Measurements from ENCODE around the gene ASIC4. TPM values are rescaled to one million over a fixed set of nuclear protein-coding genes. Genes with fewer than 3 reads are reported as not detected.

Gene ASIC4
- total and polyA plus RNA-seq, 2 experiments from 2014 or later = 0.13 to 3.6 TPM

GRCh38 chr2:219532378-219532649 lies 18.0 kb downstream of the ASIC4 start:
- Histone ChIP-seq H2AFZ (no peak overlapping the region), H3K4me2 (no peak overlapping the region), H3K79me2 (replicated peaks; ENCODE audit: insufficient read depth) (no peaks in the 10 kb centered on the region), H3K27ac (ENCODE audit: low read depth) (no peak overlapping the region), H3K4me3 (no peak overlapping the region), H3K9me2 (ENCODE audit: insufficient read depth) (no peaks in the 10 kb centered on the region), H3K4me1 (ENCODE audit: insufficient read depth) (peaks cover 15% of the 10 kb centered on the region), H3F3A (replicated peaks; ENCODE audit: low read depth) (no peaks in the 10 kb centered on the region), H4K20me1 (replicated peaks; ENCODE audit: insufficient read depth) (no peaks in the 10 kb centered on the region), H3K36me3 (ENCODE audit: insufficient read depth) (no peaks in the 10 kb centered on the region; the same call in 1 of the 2 replicates), H3K27me3 (ENCODE audit: insufficient read depth) (peaks cover 27% of the 10 kb centered on the region)
- Mint-ChIP-seq H3K27ac (no peak overlapping the region), H3K27me3 (ENCODE audit: insufficient read depth, low read depth, poor library complexity) (peaks cover 47% of the 10 kb centered on the region), H3K9me3 (no peaks in the 10 kb centered on the region), H3K4me3 (no peak overlapping the region), H3K4me1 (peaks cover 28% of the 10 kb centered on the region), H3K36me3 (ENCODE audit: low read depth) (no peaks in the 10 kb centered on the region)
- no peak for ATAC-seq
- DNase-seq (ENCODE audit: low spot score) = no peak
- no peak for TF ChIP-seq CTCF (conservative IDR thresholded peaks at IDR 0.05; ENCODE audit: low read depth in 2 of 2)
- TF ChIP-seq STAT1 (IDR thresholded peaks at IDR 0.05; ENCODE audit: unreplicated experiment) = no peak
- no peak for TF ChIP-seq ZNF331 (CRISPR knock-in tag; IDR thresholded peaks at IDR 0.05; ENCODE audit: low read depth)
- TF ChIP-seq NANOG (IDR thresholded peaks at IDR 0.05; ENCODE audit: borderline replicate concordance) = no peak
- no peak for TF ChIP-seq EZH2phosphoT487 (IDR thresholded peaks at IDR 0.05; ENCODE audit: unreplicated experiment)
- TF ChIP-seq ZNF114 (CRISPR knock-in tag; IDR thresholded peaks at IDR 0.05) = no peak
- no peak for TF ChIP-seq ETS1 (IDR thresholded peaks at IDR 0.05)
- TF ChIP-seq CREB1 (CRISPR knock-in tag; IDR thresholded peaks at IDR 0.05; ENCODE audit: low read depth) = no peak
- no peak for TF ChIP-seq REST (IDR thresholded peaks at IDR 0.05; ENCODE audit: unreplicated experiment)
- TF ChIP-seq EZH2 (IDR thresholded peaks at IDR 0.05; ENCODE audit: low read depth, unreplicated experiment) = no peak
- TF ChIP-seq POLR2AphosphoS5 (IDR thresholded peaks at IDR 0.05; ENCODE audit: low read depth) = no peak
- no peak for TF ChIP-seq JUNB (IDR thresholded peaks at IDR 0.05; ENCODE audit: unreplicated experiment)
- no peak for TF ChIP-seq ZNF462 (CRISPR knock-in tag; IDR thresholded peaks at IDR 0.05)
